ENCODE data around the gene LRRC36.
"Not testable (repeated sequence)": the region's sequence is repeated elsewhere in the genome, so short reads cannot be mapped to it uniquely, and the experiment has no call there.

GRCh38 chr16:67376012-67376411, 49.4 kb downstream of the LRRC36 start:
- not testable (repeated sequence) for TF ChIP-seq CTCF, EP300, POLR2A, POLR2AphosphoS5 (IDR thresholded peaks at IDR 0.05)
